Liver (tissue), 9 donors: Measurements from ENCODE around the gene RFFL. TPM values are rescaled to one million over a fixed set of nuclear protein-coding genes. Genes with fewer than 3 reads are reported as not detected.

Experiments
- DNase-seq: peaks from one replicate; pipeline ENCODE4 v3.0.0-alpha.2; 2017; ENCODE audit warnings: low spot score
- H3K27ac ChIP-seq, 2 donors: one replicate each; pipeline ENCODE4 v1.7.0; 2013; ENCODE audit warnings: inconsistent platforms in 2 of 2, low read length in 2 of 2, control low read depth in 1 of 2, low read depth in 1 of 2, mild to moderate bottlenecking in 1 of 2
- H3K27me3 ChIP-seq, 4 donors: one replicate each; pipeline versions ENCODE4 v1.6.1 to v1.7.0; 2013; ENCODE audit warnings: low read length in 3 of 4, inconsistent platforms in 1 of 4, mild to moderate bottlenecking in 1 of 4, moderate library complexity in 1 of 4; ENCODE audit not compliant: control insufficient read depth in 4 of 4, insufficient read depth in 4 of 4
- H3K36me3 ChIP-seq, 4 donors: one replicate each; pipeline versions ENCODE4 v1.6.1 to v1.7.0; 2013; ENCODE audit warnings: low read length in 3 of 4, mild to moderate bottlenecking in 3 of 4, low read depth in 1 of 4, moderate library complexity in 1 of 4; ENCODE audit not compliant: control insufficient read depth in 4 of 4, insufficient read depth in 3 of 4
- H3K4me1 ChIP-seq, 4 donors: one replicate each; pipeline versions ENCODE4 v1.6.1 to v1.7.0; 2013; ENCODE audit warnings: low read length in 3 of 4, mild to moderate bottlenecking in 3 of 4, moderate library complexity in 1 of 4; ENCODE audit not compliant: control insufficient read depth in 4 of 4, insufficient read depth in 4 of 4
- H3K4me3 ChIP-seq, 3 donors: one replicate each; pipeline versions ENCODE4 v1.6.1 to v1.7.0; 2013; ENCODE audit warnings: low read length in 3 of 3, control low read depth in 1 of 3, low read depth in 1 of 3, mild to moderate bottlenecking in 1 of 3
- H3K9ac ChIP-seq, 2 donors: one replicate each; pipeline ENCODE4 v1.7.0; 2013; ENCODE audit warnings: low read length in 2 of 2, mild to moderate bottlenecking in 2 of 2, moderate library complexity in 2 of 2, control low read depth in 1 of 2, low read depth in 1 of 2
- H3K9me3 ChIP-seq, 4 donors: one replicate each; pipeline versions ENCODE4 v1.6.1 to v1.7.0; 2013; ENCODE audit warnings: low read length in 3 of 4; ENCODE audit not compliant: control insufficient read depth in 4 of 4
- FOXA2 ChIP-seq: IDR thresholded peaks from 2 replicates; pipeline ENCODE4 v1.6.1; 2016; ENCODE audit warnings: antibody characterized with exemption
- GABPA ChIP-seq, 2 donors: IDR thresholded peaks in 1 of 2; conservative IDR thresholded peaks in 1 of 2; 2 replicates each; pipeline ENCODE4 v1.6.1; 2016; ENCODE audit warnings: antibody characterized with exemption in 2 of 2, mild to moderate bottlenecking in 1 of 2, moderate library complexity in 1 of 2
- HNF4A ChIP-seq, 2 donors: conservative IDR thresholded peaks; 2 replicates each; pipeline ENCODE4 v1.6.1; 2016; ENCODE audit warnings: antibody characterized with exemption in 2 of 2, mild to moderate bottlenecking in 2 of 2
- HNF4G ChIP-seq: IDR thresholded peaks from 2 replicates; pipeline ENCODE4 v1.6.1; 2016; ENCODE audit warnings: antibody characterized with exemption
- NR2F2 ChIP-seq: IDR thresholded peaks from 2 replicates; pipeline ENCODE4 v1.6.1; 2016; ENCODE audit warnings: antibody characterized with exemption
- RAD21 ChIP-seq, 2 donors: IDR thresholded peaks; 2 replicates each; pipeline ENCODE4 v1.6.1; 2016; ENCODE audit warnings: antibody characterized with exemption in 2 of 2, mild to moderate bottlenecking in 2 of 2
- RXRA ChIP-seq, 2 donors: IDR thresholded peaks; 2 replicates each; pipeline ENCODE4 v1.6.1; 2017 to 2018; ENCODE audit warnings: antibody characterized with exemption in 2 of 2, mild to moderate bottlenecking in 1 of 2
- TAF1 ChIP-seq: conservative IDR thresholded peaks from 2 replicates; pipeline ENCODE4 v1.6.1; 2016; ENCODE audit warnings: antibody characterized with exemption, mild to moderate bottlenecking
- YY1 ChIP-seq: IDR thresholded peaks from 2 replicates; pipeline ENCODE4 v1.6.1; 2016; ENCODE audit warnings: antibody characterized with exemption, mild to moderate bottlenecking
- WGBS: extraction: QIAGEN DNeasy Blood & Tissue Kit; methylation state at CpG from one replicate; pipeline ENCODE4 v1.1.7; 2013; 5-methylcytosine and 5-hydroxymethylcytosine counted together
- polyA plus RNA-seq, 2 donors: library from polyadenylated mRNA; stranded (reverse) in 1 of 2; unstranded in 1 of 2; fragments of 200-250 nt in 1 of 2; fragments of >200 nt in 1 of 2; fragmentation: Nextera tagmentation in 1 of 2; extraction: Ambion mirVana in 1 of 2; gene quantifications; one replicate each; pipeline versions ENCODE4 v1.2.1 to v1.2.3, GENCODE V29; 2013 to 2015
- total RNA-seq, 2 donors: library from RNA; depleted of rRNA; stranded (reverse); fragments of >200 nt; gene quantifications; one replicate each; pipeline ENCODE4 v1.2.3, GENCODE V29; 2014
- TF ChIP-seq, protein P1 (sequence below): IDR thresholded peaks from 2 replicates; pipeline ENCODE4 v1.6.1; 2016; ENCODE audit warnings: antibody characterized with exemption
- TF ChIP-seq, protein P2 (sequence below): IDR thresholded peaks from 2 replicates; pipeline ENCODE4 v1.6.1; 2016; ENCODE audit warnings: antibody characterized with exemption
- TF ChIP-seq, protein P3 (sequence below): IDR thresholded peaks from 2 replicates; pipeline ENCODE4 v1.6.1; 2016; ENCODE audit warnings: antibody characterized with exemption, mild to moderate bottlenecking
- TF ChIP-seq, protein P4 (sequence below): IDR thresholded peaks from 2 replicates; pipeline ENCODE4 v1.6.1; 2016; ENCODE audit warnings: antibody characterized with exemption
- donor health status: healthy.
- donor health status: healthy.
- donor health status: healthy.
- donor health status: healthy.
- donor health status: healthy.

The RFFL gene
- total and polyA plus RNA-seq, 4 donors = 15.9 to 28.0 (median 22.0) TPM

DNA sequence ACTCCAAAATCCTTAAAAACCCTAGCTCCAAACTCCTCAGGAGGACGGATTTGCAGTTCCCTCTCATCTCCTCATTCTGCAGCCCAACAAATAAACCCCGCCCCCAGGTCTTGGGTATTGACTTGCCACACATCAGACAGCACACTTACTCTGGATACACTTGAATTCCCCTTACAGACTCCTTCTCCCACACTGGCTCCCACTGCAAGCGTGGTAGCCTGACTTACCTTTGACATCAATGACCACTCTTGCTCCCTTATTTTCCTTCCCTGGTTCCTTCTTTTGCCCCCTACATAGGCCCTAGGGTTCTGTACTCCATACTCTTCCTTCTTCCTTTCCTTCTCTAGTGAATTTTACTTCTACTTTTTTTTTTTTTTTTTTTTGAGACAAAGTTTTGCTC is 7.5 kb downstream of the RFFL start:
- Histone ChIP-seq H3K9ac (no peak overlapping the region), H3K4me3 (no peak overlapping the region), H3K27ac (no peak overlapping the region), H3K9me3 (no peaks in the 10 kb centered on the region), H3K36me3 (peaks cover 0 to 4% (median 2%) of the 10 kb centered on the region in 4 donors), H3K27me3 (no peaks in the 10 kb centered on the region), H3K4me1 (peaks cover 11 to 26% (median 23%) of the 10 kb centered on the region in 4 donors)
- WGBS = 94% methylated on average over 3 of the region's 3 CpGs
- TF ChIP-seq FOXA2 (no peak), GABPA (IDR thresholded peaks at IDR 0.05 in 1 of 2, conservative IDR thresholded peaks at IDR 0.05 in 1 of 2) (no peak), TAF1 (no peak), HNF4G (no peak), NR2F2 (no peak), YY1 (no peak), RXRA (IDR thresholded peaks at IDR 0.05) (no peak), RAD21 (IDR thresholded peaks at IDR 0.05) (no peak)
- TF ChIP-seq, protein P1, sequence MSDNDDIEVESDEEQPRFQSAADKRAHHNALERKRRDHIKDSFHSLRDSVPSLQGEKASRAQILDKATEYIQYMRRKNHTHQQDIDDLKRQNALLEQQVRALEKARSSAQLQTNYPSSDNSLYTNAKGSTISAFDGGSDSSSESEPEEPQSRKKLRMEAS = no peak
- TF ChIP-seq, protein P2, sequence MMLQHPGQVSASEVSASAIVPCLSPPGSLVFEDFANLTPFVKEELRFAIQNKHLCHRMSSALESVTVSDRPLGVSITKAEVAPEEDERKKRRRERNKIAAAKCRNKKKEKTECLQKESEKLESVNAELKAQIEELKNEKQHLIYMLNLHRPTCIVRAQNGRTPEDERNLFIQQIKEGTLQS = no peak
- TF ChIP-seq, protein P3, sequence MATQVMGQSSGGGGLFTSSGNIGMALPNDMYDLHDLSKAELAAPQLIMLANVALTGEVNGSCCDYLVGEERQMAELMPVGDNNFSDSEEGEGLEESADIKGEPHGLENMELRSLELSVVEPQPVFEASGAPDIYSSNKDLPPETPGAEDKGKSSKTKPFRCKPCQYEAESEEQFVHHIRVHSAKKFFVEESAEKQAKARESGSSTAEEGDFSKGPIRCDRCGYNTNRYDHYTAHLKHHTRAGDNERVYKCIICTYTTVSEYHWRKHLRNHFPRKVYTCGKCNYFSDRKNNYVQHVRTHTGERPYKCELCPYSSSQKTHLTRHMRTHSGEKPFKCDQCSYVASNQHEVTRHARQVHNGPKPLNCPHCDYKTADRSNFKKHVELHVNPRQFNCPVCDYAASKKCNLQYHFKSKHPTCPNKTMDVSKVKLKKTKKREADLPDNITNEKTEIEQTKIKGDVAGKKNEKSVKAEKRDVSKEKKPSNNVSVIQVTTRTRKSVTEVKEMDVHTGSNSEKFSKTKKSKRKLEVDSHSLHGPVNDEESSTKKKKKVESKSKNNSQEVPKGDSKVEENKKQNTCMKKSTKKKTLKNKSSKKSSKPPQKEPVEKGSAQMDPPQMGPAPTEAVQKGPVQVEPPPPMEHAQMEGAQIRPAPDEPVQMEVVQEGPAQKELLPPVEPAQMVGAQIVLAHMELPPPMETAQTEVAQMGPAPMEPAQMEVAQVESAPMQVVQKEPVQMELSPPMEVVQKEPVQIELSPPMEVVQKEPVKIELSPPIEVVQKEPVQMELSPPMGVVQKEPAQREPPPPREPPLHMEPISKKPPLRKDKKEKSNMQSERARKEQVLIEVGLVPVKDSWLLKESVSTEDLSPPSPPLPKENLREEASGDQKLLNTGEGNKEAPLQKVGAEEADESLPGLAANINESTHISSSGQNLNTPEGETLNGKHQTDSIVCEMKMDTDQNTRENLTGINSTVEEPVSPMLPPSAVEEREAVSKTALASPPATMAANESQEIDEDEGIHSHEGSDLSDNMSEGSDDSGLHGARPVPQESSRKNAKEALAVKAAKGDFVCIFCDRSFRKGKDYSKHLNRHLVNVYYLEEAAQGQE = no peak
- no peak for DNase-seq

DNA sequence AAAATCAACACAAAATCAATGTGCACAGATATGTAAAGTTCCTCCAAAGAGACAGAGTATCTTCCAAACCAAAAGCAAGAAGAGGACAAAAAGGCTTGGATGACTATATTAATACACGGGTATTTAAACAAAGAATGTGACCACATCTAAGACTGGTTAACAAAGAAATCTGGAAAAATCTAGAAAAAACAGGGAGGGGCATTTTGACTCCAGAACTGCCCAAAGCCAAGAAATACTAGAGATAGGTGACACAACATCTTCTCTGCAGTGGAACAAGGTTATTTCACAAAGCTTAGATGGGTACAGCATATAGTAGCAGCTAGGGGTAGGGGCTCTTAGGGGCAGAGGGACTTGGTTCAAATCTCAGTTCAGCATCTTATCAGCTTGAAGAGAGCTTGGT is 10.3 kb downstream of the RFFL start:
- Histone ChIP-seq H3K4me3 (no peak overlapping the region), H3K36me3 (peaks cover 0 to 2% (median 0%) of the 10 kb centered on the region in 4 donors), H3K9ac (no peak overlapping the region), H3K4me1 (peaks cover 20 to 35% (median 33%) of the 10 kb centered on the region in 4 donors), H3K9me3 (no peaks in the 10 kb centered on the region), H3K27me3 (no peaks in the 10 kb centered on the region), H3K27ac (peak overlapping the region; percentile 13 to 96)
- TF ChIP-seq HNF4G (no peak), RAD21 (IDR thresholded peaks at IDR 0.05) (no peak), HNF4A (conservative IDR thresholded peaks at IDR 0.05) (no peak), RXRA (IDR thresholded peaks at IDR 0.05) (no peak)
- TF ChIP-seq, protein P4, sequence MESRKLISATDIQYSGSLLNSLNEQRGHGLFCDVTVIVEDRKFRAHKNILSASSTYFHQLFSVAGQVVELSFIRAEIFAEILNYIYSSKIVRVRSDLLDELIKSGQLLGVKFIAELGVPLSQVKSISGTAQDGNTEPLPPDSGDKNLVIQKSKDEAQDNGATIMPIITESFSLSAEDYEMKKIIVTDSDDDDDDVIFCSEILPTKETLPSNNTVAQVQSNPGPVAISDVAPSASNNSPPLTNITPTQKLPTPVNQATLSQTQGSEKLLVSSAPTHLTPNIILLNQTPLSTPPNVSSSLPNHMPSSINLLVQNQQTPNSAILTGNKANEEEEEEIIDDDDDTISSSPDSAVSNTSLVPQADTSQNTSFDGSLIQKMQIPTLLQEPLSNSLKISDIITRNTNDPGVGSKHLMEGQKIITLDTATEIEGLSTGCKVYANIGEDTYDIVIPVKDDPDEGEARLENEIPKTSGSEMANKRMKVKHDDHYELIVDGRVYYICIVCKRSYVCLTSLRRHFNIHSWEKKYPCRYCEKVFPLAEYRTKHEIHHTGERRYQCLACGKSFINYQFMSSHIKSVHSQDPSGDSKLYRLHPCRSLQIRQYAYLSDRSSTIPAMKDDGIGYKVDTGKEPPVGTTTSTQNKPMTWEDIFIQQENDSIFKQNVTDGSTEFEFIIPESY = no peak
- 97% methylated on average over 1 of the region's 1 CpG for WGBS
- DNase-seq = no peak
